T-helper 2 cell treated with Interferon-gamma antibody and Interleukin-4, amounts not matched to agents 5 μg/mL and 100 μg/mL, for 36 hours (primary cell): ENCODE measurements around the gene CCDC106.

ENCODE experiments used
- DNase-seq: peaks from one replicate; pipeline ENCODE4 v3.0.0; 2021; ENCODE audit warnings: low spot score
- H3K27ac Mint-ChIP-seq: one replicate; pipeline ENCODE4 v1.8.0; 2021; ENCODE audit warnings: mild to moderate bottlenecking, mixed read lengths
- H3K27me3 Mint-ChIP-seq: one replicate; pipeline ENCODE4 v1.8.0; 2021; ENCODE audit warnings: low read depth, mixed read lengths
- H3K36me3 Mint-ChIP-seq: one replicate; pipeline ENCODE4 v1.8.0; 2021; ENCODE audit warnings: low read depth, mixed read lengths
- H3K4me1 Mint-ChIP-seq: one replicate; pipeline ENCODE4 v1.8.0; 2021; ENCODE audit warnings: low read depth, mixed read lengths
- H3K4me3 Mint-ChIP-seq: one replicate; pipeline ENCODE4 v1.8.0; 2022; ENCODE audit warnings: mild to moderate bottlenecking, moderate library complexity, mixed read lengths
- H3K9me3 Mint-ChIP-seq: one replicate; pipeline ENCODE4 v1.8.0; 2021; ENCODE audit warnings: mixed read lengths

Gene CCDC106

GRCh38 chr19:55697698-55698097 is 49.7 kb downstream of the CCDC106 start:
- no peak for DNase-seq
- Mint-ChIP-seq H3K4me1 (no peaks in the 10 kb centered on the region), H3K9me3 (no peaks in the 10 kb centered on the region), H3K27me3 (no peaks in the 10 kb centered on the region), H3K4me3 (no peak overlapping the region), H3K27ac (no peak overlapping the region), H3K36me3 (peaks cover 23% of the 10 kb centered on the region)

DNA sequence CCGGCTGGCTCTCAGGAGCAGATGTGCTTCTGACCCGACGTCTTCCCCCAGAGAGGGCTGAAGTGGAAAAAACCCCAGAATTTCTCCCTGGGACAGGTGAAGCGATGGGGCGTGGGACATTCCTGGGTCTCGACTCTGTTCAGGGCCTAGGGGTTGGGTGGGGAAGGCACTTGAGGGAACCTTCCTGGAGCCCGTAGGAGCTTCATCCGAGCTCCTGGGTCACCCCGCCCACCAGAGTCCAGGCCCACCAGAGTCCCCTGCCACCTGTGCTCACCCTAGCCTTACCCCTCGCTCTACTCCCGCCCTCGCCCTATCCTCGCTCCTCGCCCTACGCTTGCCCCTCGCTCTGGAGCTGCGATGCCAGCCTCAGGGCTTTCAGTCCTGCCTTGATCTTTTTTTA is 50.2 kb downstream of the CCDC106 start:
- Mint-ChIP-seq H3K27me3 (no peaks in the 10 kb centered on the region), H3K27ac (peak overlapping the region; percentile 6), H3K9me3 (no peaks in the 10 kb centered on the region), H3K4me1 (no peaks in the 10 kb centered on the region), H3K4me3 (no peak overlapping the region), H3K36me3 (peaks cover 23% of the 10 kb centered on the region)
- no peak for DNase-seq

GRCh38 chr19:55699221-55699620 is 51.2 kb downstream of the CCDC106 start:
- H3K4me1 Mint-ChIP-seq, result peaks cover 2% of the 10 kb centered on the region
- no peaks in the 10 kb centered on the region for H3K9me3 Mint-ChIP-seq
- no peak overlapping the region for H3K27ac Mint-ChIP-seq
- no peak overlapping the region for H3K4me3 Mint-ChIP-seq
- DNase-seq, result no peak
- H3K27me3 Mint-ChIP-seq, result no peaks in the 10 kb centered on the region
- peaks cover 20% of the 10 kb centered on the region for H3K36me3 Mint-ChIP-seq

- Mint-ChIP-seq H3K27ac (no peak overlapping the region), H3K9me3 (no peaks in the 10 kb centered on the region), H3K4me1 (peaks cover 2% of the 10 kb centered on the region), H3K4me3 (no peak overlapping the region), H3K27me3 (no peaks in the 10 kb centered on the region), H3K36me3 (peaks cover 25% of the 10 kb centered on the region)
- DNase-seq, result no peak
Observed at GRCh38 chr19:55700813-55701212, 52.8 kb downstream of the CCDC106 start.

DNA sequence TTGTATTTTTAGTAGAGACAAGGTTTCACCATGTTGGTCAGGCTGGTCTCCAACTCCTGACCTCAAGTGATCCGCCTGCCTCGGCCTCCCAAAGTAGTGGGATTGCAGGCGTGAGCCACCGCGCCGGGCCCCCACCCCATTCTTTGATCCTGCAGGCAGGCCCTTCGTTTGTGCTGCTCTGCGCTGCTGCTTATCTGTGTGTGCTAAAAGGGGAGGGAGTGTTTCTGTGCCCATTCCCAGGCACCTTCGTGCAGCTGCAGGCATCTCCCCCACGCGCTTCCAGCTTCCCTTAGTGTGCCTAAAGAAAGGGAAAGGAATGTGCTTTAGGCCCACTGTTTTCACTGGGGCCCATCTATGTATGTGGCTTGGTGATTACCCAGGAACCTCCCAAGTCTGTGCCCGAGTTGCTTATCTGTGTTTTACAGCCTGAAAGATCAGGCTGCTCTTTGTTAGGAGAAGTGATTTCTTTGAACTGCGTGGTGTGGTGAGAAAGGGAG is 54.2 kb downstream of the CCDC106 start:
- no peaks in the 10 kb centered on the region for H3K27me3 Mint-ChIP-seq
- H3K4me3 Mint-ChIP-seq, result no peak overlapping the region
- DNase-seq, result no peak
- no peak overlapping the region for H3K27ac Mint-ChIP-seq
- H3K9me3 Mint-ChIP-seq, result no peaks in the 10 kb centered on the region
- peaks cover 22% of the 10 kb centered on the region for H3K36me3 Mint-ChIP-seq
- peaks cover 2% of the 10 kb centered on the region for H3K4me1 Mint-ChIP-seq
